Prostate gland (tissue), 2 donors: Measurements from ENCODE around the gene ZNF709. TPM values are rescaled to one million over a fixed set of nuclear protein-coding genes. Genes with fewer than 3 reads are reported as not detected.

Source experiments
- DNase-seq: peaks from one replicate; pipeline ENCODE4 v3.0.0-alpha.2; 2019; ENCODE audit warnings: low spot score
- H3K27ac ChIP-seq, 2 donors: fragments of 200-600 bp; sonication (generic); 2 replicates each; pipeline ENCODE4 v1.5.1; 2017 to 2019
- H3K27me3 ChIP-seq: fragments of 200-600 bp; sonication (generic); replicated peaks from 2 replicates; pipeline ENCODE4 v1.5.1; 2019; ENCODE audit not compliant: insufficient read depth
- H3K36me3 ChIP-seq, 2 donors: fragments of 200-600 bp; sonication (generic); 1 replicate in 1 of 2; 2 replicates in 1 of 2; pipeline versions ENCODE4 v1.5.1 to v1.8.1; 2017 to 2019
- H3K4me1 ChIP-seq: fragments of 200-600 bp; sonication (generic); replicated peaks from 2 replicates; pipeline ENCODE4 v1.5.1; 2019
- H3K4me3 ChIP-seq, 2 donors: fragments of 200-600 bp; sonication (generic); 2 replicates each; pipeline ENCODE4 v1.5.1; 2017 to 2019
- H3K9me3 ChIP-seq: fragments of 200-600 bp; sonication (generic); 2 replicates; pipeline ENCODE4 v1.5.1; 2017
- POLR2A ChIP-seq: fragments of 450-650 bp; IDR thresholded peaks from one replicate; pipeline ENCODE4 v1.6.1; 2016; ENCODE audit warnings: antibody characterized with exemption, mild to moderate bottlenecking
- POLR2AphosphoS5 ChIP-seq: sonication (generic); formaldehyde crosslinking; IDR thresholded peaks from one replicate; pipeline ENCODE4 v1.6.1; 2017; ENCODE audit warnings: antibody characterized with exemption
- WGBS: methylation state at CpG from one replicate; pipeline ENCODE4 v1.1.5; 2018; 5-methylcytosine and 5-hydroxymethylcytosine counted together
- intact Hi-C: fragments of 100-400 bp; cut with DNase I; formaldehyde crosslinking; loops from one replicate; pipeline ENCODE4 v1.14.2; 2022
- small RNA-seq, 2 donors: library from RNA; depleted of rRNA; stranded (forward); fragments of <200 nt; gene quantifications; one replicate each; pipeline ENCODE3, GENCODE V24; 2016
- total RNA-seq, 2 donors: library from RNA; depleted of rRNA; stranded (reverse); fragments of >200 nt; gene quantifications; one replicate each; pipeline ENCODE4 v1.1.0, GENCODE V29; 2016
- TF ChIP-seq, protein P1 (sequence below), 4 experiments: fragments of 200-600 bp in 2 of 4; fragments of 450-650 bp in 2 of 4; sonication (generic) in 2 of 4; IDR thresholded peaks; 1 replicate in 3 of 4; 2 replicates in 1 of 4; pipeline ENCODE4 v1.5.1; 2016 to 2019; ENCODE audit warnings: antibody characterized with exemption in 4 of 4, mild to moderate bottlenecking in 2 of 4, moderate library complexity in 2 of 4

The ZNF709 gene
- total RNA-seq, 2 donors from 2014 or later = 3.9 to 5.4 TPM

DNA sequence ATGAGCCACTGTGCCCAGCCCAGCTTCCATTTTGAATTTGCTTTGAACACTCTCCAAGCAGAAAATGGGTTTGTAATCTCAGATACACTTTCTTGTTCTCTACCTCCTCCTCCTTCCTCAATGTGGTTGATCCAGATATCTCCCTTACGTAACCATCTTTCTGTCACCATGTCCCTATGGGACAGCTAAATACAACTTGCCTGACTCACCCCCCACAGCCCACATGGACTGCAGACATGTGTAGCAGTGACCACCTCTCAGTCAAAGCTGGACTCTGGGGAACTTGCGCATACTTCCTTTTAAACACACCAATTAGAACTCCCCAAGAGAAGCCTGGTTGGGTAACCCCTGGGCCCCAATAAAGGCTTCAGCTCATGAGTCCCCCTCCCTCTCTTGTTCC, 72.7 kb downstream of the ZNF709 start:
- no peak for DNase-seq
- 88% methylated on average over 2 of the region's 2 CpGs for WGBS
- Histone ChIP-seq H3K4me3 (no peak overlapping the region), H3K36me3 (no peaks in the 10 kb centered on the region), H3K27me3 (no peaks in the 10 kb centered on the region), H3K9me3 (no peaks in the 10 kb centered on the region), H3K4me1 (no peaks in the 10 kb centered on the region), H3K27ac (no peak overlapping the region)
- TF ChIP-seq, protein P1, sequence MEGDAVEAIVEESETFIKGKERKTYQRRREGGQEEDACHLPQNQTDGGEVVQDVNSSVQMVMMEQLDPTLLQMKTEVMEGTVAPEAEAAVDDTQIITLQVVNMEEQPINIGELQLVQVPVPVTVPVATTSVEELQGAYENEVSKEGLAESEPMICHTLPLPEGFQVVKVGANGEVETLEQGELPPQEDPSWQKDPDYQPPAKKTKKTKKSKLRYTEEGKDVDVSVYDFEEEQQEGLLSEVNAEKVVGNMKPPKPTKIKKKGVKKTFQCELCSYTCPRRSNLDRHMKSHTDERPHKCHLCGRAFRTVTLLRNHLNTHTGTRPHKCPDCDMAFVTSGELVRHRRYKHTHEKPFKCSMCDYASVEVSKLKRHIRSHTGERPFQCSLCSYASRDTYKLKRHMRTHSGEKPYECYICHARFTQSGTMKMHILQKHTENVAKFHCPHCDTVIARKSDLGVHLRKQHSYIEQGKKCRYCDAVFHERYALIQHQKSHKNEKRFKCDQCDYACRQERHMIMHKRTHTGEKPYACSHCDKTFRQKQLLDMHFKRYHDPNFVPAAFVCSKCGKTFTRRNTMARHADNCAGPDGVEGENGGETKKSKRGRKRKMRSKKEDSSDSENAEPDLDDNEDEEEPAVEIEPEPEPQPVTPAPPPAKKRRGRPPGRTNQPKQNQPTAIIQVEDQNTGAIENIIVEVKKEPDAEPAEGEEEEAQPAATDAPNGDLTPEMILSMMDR (IDR thresholded peaks at IDR 0.05) = no peak
- TF ChIP-seq POLR2AphosphoS5 (no peak), POLR2A (no peak)
- intact Hi-C loops = no loop called here

Small RNA genes within 50 kb of the gene (small RNA-seq; reads per million reads assigned to genes)
- gene MTCO1P27 (0 reads per million in 2 donors), gene PPIAP20 (0 reads per million in 2 donors)

Other genes starting within 250 kb of the ZNF709 start
- gene ZNF44, start 189.9 kb downstream of the ZNF709 start, total RNA-seq = 10 to 100 TPM; 10.3 to 16.2 TPM
- 10 to 100 TPM; 16.7 to 23.6 TPM for gene ZNF563, start 151.2 kb downstream of the ZNF709 start, total RNA-seq
- gene ZNF442, start 119.1 kb downstream of the ZNF709 start, total RNA-seq = 1 to 10 TPM; 2.3 to 2.6 TPM
- gene ZNF799, start 83.5 kb downstream of the ZNF709 start, total RNA-seq = 1 to 10 TPM; 4.5 to 5.7 TPM
- 1 to 10 TPM; 5.7 to 5.8 TPM for gene ZNF443, start 43.8 kb downstream of the ZNF709 start, total RNA-seq
- 10 to 100 TPM; 17.6 to 17.9 TPM for gene ZNF564, start 66.7 kb upstream of the ZNF709 start, total RNA-seq
- 1 to 10 TPM; 7.2 to 8.9 TPM for gene ZNF490, start 126.0 kb upstream of the ZNF709 start, total RNA-seq
- gene ZNF791, start 126.1 kb upstream of the ZNF709 start, total RNA-seq = 10 to 100 TPM; 18.3 to 20.4 TPM
- 10 to 100 TPM; 60.2 to 91.9 TPM for gene MAN2B1, start 181.9 kb upstream of the ZNF709 start, total RNA-seq
- gene WDR83, start 182.0 kb upstream of the ZNF709 start, total RNA-seq = 10 to 100 TPM; 14.9 to 16.2 TPM
- gene DHPS, start 197.1 kb upstream of the ZNF709 start, total RNA-seq = 100 to 1,000 TPM; 140 to 178 TPM
- not detected for gene GNG14, start 203.2 kb upstream of the ZNF709 start, total RNA-seq
- 10 to 100 TPM in 1 of 2 donors, 1 to 10 TPM in 1; 9.1 to 16.9 TPM for gene FBXW9, start 211.8 kb upstream of the ZNF709 start, total RNA-seq
- gene TNPO2, start 239.1 kb upstream of the ZNF709 start, total RNA-seq = 100 to 1,000 TPM in 1 of 2 donors, 10 to 100 TPM in 1; 50.1 to 123 TPM
- gene TRIR, start 249.9 kb upstream of the ZNF709 start, total RNA-seq = 100 to 1,000 TPM; 367 to 399 TPM